BLaER1 (cell line): ENCODE results near the gene NINJ1.
A peak's percentile ranks its signal among the peaks of the same experiment; 100 is the strongest.

Source experiments
- H3K27ac ChIP-seq: shearing (Covaris generic); formaldehyde crosslinking; 2 replicates; pipeline ENCODE4 v1.8.1; 2022
- H3K27me3 ChIP-seq: shearing (Covaris generic); formaldehyde crosslinking; 2 replicates; pipeline ENCODE4 v1.8.1; 2022
- H3K36me3 ChIP-seq: shearing (Covaris generic); formaldehyde crosslinking; 2 replicates; pipeline ENCODE4 v1.8.1; 2022
- H3K4me1 ChIP-seq: shearing (Covaris generic); formaldehyde crosslinking; 2 replicates; pipeline ENCODE4 v1.8.1; 2022
- H3K4me2 ChIP-seq: shearing (Covaris generic); formaldehyde crosslinking; 2 replicates; pipeline ENCODE4 v1.8.1; 2022
- H3K4me3 ChIP-seq: shearing (Covaris generic); formaldehyde crosslinking; 2 replicates; pipeline ENCODE4 v1.8.1; 2022
- H3K9ac ChIP-seq: shearing (Covaris generic); formaldehyde crosslinking; 2 replicates; pipeline ENCODE4 v1.8.1; 2022
- H3K9me3 ChIP-seq: shearing (Covaris generic); formaldehyde crosslinking; 2 replicates; pipeline ENCODE4 v1.8.1; 2022
- H4K20me1 ChIP-seq: shearing (Covaris generic); formaldehyde crosslinking; 2 replicates; pipeline ENCODE4 v1.8.1; 2022
- Cebpa-rat ChIP-seq: shearing (Covaris generic); IDR thresholded peaks from 2 replicates; pipeline ENCODE4 v1.8.1; 2022

Gene NINJ1

DNA sequence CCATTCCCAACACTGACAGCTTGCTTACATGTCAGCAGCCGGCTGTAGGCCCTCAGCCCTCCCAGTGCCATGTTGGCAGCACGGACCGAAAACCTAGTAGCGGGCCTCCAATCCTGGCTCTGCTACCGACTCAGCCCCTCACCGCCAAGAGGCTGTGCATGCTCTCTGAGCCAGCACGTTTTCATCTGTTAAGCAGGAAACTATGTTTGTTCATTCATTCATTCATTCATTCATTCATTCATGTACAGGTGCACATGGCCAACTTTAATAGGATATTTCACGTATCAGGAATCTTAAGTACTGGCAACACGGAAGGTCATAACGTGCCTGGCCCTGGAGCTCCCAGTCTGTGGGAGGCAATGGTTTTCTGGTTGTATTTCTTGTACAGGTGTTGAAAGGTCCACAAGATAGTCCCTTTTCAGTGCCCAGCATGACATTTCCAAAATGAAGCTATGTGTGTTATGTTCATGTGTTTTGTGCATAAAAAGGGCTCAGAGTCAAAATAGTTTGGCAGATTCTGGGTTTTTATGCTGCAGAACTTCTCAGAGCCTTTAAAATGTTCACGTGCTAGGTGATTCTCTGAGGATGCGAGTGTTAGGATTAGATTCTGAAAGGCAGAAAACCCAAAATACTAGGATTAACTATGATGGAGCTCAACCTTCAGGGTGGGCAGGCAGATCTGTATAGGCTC, 57.8 kb downstream of the NINJ1 start:
- peaks cover 61% of the 10 kb centered on the region for H3K4me1 ChIP-seq
- no peak overlapping the region for H3K4me2 ChIP-seq
- TF ChIP-seq Cebpa-rat: no peak
- no peak overlapping the region for H3K4me3 ChIP-seq
- no peaks in the 10 kb centered on the region for H3K9me3 ChIP-seq
- H3K9ac ChIP-seq: no peak overlapping the region
- no peak overlapping the region for H3K27ac ChIP-seq
- peaks cover 67% of the 10 kb centered on the region for H3K36me3 ChIP-seq
- H4K20me1 ChIP-seq: peaks cover 4% of the 10 kb centered on the region; the same call in 1 of the 2 replicates
- H3K27me3 ChIP-seq: no peaks in the 10 kb centered on the region

DNA sequence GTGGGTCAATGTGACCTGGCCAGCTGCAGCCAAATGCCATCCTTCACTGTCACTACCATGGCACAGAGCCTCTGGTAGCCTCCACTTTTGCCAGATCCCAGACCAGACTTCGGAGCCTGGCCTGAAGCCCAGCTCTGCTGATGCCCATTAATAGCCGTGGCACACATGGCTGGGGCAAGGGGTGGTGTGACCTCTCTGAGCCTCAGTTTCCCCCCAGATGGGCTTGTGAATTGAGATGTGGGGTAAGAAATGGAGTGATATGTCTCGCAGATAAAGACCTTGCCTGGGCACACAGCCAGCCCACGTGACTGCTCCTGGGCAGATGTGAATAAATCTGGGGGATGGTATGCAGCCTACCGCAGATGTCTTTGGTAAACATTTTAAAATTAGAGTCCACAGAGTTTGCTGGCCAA, 61.7 kb downstream of the NINJ1 start:
- no peaks in the 10 kb centered on the region for H3K9me3 ChIP-seq
- peaks cover 62% of the 10 kb centered on the region for H3K36me3 ChIP-seq
- H3K9ac ChIP-seq: peak overlapping the region; percentile 28; the same call in 1 of the 2 replicates
- no peaks in the 10 kb centered on the region for H3K27me3 ChIP-seq
- no peak for TF ChIP-seq Cebpa-rat
- H4K20me1 ChIP-seq: peaks cover 4% of the 10 kb centered on the region; the same call in 1 of the 2 replicates
- H3K27ac ChIP-seq: peak overlapping the region; percentile 75
- H3K4me1 ChIP-seq: peaks cover 35% of the 10 kb centered on the region
- peak overlapping the region; percentile 90 for H3K4me2 ChIP-seq
- H3K4me3 ChIP-seq: peak overlapping the region; percentile 26; the same call in 1 of the 2 replicates
